GM12874 (cell line): Measurements from ENCODE around the gene KIRREL3.

Experiments
- CTCF ChIP-seq: IDR thresholded peaks from 2 replicates; pipeline ENCODE4 v1.5.1; 2011; ENCODE audit warnings: low read depth, mild to moderate bottlenecking, control low read depth, low read length, moderate library complexity; ENCODE audit not compliant: insufficient read depth

KIRREL3 gene

GRCh38 chr11:126460417-126461095 is 540.0 kb downstream of the KIRREL3 start:
- no peak for TF ChIP-seq CTCF

- TF ChIP-seq CTCF = no peak
Measured at GRCh38 chr11:126459691-126460281, 540.8 kb downstream of the KIRREL3 start.

- no peak for TF ChIP-seq CTCF
Measured at GRCh38 chr11:126457817-126458216, 542.8 kb downstream of the KIRREL3 start.

- TF ChIP-seq CTCF = no peak
Measured at GRCh38 chr11:126456783-126457542, 543.6 kb downstream of the KIRREL3 start.

- no peak for TF ChIP-seq CTCF
Measured at GRCh38 chr11:126456089-126456488, 544.5 kb downstream of the KIRREL3 start.

- no peak for TF ChIP-seq CTCF
Measured at GRCh38 chr11:126452241-126453101, 548.1 kb downstream of the KIRREL3 start.
